GM18873 (cell line): ENCODE results near the gene SPATA4.

Source experiments
- ATAC-seq: cut with Tn5 transposase; IDR thresholded peaks from one replicate; pipeline ENCODE4 v1.9.1; 2021; ENCODE audit warnings: mild to moderate bottlenecking, moderate library complexity, moderate number of reproducible peaks; ENCODE audit not compliant: unreplicated experiment, low FRiP score

The SPATA4 gene

DNA sequence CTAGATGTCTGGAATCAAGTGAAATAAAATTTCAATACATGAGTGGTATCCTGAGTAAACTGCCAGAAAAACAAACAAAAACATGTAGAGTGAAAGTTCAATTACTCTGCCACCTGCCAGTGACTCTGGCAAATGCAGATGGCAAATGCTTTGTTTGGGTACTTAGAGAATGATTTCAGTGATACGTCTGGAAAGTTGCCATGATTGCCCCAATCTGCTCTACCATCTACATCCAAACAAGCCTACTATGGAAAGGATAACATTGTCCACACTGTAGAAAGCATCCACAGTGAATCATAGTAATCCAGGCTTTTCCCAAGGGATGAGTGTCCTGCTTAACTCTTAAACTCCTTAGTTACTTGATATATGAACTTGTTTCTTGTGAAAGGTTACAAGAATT lies 3.4 kb downstream of the SPATA4 start:
- ATAC-seq, result no peak

DNA sequence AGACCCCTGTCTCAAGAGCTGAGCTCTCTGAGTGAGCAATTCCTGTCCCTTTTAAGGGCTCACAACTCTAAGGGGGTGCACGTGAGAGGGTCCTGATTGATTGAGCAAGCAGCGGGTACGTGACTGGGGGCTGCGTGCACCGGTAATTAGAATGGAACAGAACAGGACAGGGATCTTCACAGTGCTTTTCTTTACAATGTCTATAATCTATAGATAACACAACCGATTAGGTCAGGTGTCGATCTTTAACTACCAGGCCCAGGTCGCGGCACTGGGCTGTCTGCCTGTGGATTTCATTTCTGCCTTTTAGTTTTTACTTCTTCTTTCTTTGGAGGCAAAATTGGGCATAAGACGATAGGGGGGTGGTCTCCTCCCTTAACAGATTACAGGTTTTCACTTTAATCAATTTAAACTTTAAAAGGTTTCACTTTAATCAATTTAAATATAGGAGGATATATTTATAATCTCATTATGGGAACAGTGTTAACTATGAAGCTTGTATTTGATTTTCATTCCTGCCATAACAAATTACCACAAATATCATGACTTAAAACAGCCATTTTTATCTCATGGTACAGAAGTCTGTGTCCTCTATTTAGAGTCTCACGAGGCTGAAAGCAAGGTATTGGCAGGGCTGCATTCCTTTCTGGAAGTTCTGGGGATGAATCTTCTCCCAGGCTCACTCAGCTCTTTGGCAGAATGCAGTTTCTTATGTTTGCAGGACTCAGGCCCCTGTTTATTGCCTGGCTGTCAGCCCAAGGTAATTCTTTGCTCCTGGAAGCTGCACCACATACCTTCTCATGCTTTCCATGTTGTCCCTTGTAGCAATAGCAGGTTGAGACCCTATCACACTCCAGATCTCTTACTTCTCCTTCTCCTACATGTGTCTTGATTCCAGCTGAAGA lies 5.2 kb downstream of the SPATA4 start:
- no peak for ATAC-seq

DNA sequence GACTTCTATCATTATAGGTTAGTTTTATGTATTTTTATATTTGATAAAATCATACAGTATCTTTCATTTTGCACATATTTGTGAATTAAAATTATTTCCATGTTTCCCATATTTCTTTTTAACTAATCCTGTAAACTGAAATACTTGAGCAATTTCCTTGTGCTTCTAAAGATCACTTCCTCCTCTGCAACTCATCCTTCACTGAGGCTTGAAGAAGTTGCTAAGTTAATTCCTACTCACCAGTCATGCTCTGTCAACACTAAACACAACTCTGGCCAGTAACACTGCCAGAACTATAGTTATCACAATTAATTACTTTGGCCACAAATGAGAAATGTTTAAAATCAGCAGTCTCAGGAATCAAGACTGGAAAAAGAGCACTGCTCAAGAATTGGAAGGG lies 6.7 kb downstream of the SPATA4 start:
- ATAC-seq, result no peak

DNA sequence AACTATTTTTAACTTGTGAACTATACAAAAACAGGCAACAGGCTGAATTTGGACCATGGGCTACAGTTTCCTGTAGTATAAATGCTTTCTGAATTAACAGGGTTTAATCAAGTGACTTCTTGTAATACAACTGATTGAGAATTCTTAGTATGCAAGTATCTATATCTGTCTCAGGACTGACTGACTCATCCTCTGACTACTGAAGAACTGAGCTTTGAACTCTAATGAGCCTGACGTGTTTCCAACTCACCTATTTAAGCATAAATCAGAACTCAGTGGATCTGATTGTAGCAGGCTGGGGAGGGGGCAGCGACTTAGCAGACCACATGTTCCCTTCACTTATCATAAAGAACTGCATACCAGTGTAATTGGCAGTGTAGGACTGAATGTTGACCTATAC lies 7.8 kb downstream of the SPATA4 start:
- no peak for ATAC-seq

DNA sequence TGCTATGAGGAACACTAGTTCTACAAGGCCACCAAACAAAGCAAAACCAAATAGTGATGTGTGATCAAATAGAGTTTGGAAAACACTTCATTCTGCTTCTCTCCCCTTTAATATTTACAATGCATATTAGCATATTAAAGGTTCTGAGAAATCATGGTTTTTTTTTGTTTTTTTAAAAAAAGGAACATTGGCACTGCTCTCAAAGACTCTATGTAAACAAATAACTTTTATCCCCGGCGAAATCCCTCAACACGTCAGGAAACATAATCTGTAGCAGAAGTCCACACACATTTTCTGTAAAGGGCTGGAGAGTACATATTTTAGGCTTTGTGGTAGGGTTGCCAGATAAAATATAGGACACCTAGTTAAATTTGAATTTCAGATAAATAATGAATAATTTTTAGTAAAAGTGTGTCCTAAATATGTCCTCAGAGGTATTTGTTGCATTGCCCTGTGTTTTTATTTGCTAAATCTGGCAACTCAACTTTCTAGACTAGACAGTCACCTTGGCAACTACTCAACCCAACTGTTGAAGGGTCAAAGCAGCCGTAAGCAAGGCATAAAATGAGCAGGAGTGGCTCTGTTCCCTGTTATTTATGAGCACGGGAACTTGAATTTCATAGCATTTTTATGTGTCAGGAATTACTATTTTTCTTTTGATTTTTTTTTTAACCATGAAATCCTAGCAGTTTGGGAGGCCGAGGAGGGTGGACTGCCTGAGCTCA lies 8.6 kb downstream of the SPATA4 start:
- no peak for ATAC-seq

DNA sequence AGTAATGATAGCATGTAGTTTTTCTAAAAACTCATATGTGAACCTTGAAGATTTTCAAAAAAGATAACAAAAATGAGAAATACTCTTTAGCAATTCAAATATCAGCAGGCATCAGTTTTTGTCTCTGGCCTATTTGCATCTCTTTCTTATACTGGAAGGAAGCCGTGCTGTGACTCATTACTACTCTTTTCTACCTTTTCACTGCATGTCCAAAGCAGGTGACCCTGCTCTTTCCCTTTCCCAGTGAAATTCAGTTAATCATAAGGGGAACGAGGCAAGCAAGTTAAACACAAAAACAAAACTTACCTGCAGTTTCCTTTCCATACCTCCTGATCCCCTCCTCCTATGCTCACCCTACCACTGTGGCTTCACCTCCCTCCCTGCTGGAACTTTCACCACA lies 9.3 kb downstream of the SPATA4 start:
- ATAC-seq, result no peak

DNA sequence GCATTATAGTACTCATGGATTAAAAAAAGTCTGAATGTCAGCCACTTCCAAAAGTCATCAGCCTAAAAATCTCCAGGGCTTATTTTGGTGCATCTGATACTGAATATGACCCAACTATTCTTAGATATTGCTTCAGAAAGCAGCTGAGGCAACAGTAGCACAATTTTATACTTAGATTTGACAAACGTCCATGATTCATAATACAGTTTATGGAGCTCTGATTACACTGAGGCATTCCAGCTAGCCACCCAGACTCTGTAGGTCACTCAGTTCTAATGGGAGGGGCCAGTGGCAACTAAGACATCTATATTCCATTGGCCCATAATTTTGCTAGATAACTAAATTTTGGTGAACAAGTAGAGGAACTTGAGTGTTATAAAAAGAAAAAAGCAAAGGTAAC lies 10.3 kb downstream of the SPATA4 start:
- ATAC-seq, result no peak

DNA sequence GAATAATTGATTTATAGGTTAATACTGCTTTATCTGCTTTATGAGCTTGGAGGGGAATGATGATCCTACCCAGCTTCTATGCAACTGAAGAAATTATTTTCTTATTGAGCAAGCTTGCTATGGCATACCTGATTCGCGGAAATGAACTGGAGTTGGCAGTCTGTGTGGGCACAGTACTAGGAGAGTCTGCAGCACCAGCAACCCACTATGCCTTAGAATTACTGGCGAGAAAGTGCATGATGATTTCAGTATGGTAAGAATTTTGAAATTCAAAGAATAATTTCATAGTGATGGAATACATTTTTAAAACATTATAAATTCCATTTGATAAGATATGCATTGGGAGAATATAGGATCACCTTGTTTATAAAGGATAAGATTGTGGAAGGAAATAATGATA lies 32.3 kb downstream of the SPATA4 start:
- ATAC-seq, result no peak

DNA sequence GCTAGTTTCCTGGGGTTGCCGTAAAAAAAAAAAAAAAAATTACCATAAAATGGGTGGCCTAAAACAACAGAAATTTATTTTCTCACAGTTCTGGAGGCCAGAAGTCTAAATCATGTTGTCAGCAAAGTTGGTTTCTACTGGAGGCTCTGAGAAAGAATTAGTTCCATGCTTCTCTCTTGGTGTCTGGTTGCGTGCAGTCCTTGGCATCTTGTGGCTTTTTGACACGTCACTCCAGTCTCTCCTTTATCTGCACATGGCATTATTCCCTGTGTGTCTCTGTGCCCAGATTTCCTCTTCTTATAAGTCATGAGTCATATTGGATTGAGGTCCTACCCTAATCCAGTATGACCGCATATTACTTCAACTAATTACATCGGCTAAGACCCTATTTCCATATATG lies 38.7 kb downstream of the SPATA4 start:
- ATAC-seq, result no peak

DNA sequence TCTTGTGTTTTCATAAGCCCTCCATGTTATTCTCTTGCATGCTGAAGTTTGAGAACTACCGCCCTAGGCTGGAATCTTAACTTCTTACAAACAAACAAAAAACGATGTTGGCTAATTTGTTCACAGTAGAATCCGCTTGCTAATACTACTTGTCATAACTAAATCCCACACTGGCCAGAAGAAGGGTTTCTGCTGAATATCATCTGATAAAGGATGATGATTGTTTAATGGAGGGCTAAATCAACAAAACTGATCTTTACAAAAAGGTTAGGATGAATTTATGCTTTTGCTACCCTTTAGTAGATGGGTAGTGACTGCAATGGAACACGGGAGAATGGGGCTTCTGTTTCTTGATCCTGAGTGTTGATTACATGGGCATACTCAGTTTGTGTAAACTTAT lies 42.3 kb downstream of the SPATA4 start:
- ATAC-seq, result no peak

DNA sequence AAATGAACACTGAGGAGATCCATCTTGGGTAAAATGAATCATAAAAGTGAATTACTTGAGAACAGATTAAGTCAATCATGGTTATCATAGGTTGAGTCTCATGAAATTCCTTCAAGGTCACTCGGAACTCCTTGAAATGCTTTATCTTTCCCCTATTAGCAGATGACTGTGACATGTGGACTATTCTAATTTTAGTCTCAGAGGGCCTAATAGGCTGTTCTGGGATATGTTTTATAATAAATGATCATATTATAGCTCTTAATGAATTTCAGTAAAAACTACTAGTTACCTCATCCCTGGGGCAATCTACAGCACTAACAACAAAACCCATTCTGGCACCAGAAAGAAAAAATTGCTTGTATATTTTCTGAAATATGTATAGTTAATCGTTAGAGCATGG lies 44.7 kb downstream of the SPATA4 start:
- no peak for ATAC-seq

DNA sequence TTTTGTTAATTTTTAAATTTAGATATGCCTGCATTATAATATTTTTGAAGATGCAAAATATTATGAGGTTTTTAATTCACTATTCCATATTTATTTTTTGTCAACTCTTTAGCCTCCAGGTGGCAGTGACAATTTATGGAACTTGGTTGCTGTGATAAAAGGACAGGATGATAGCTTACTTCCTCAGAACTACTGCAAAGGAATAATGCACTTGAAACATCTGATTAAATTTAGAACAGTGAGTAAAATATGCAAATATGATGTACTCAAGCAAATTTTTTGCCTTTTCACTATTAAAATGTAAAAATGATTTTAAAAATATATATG lies 45.1 kb downstream of the SPATA4 start:
- ATAC-seq, result no peak

DNA sequence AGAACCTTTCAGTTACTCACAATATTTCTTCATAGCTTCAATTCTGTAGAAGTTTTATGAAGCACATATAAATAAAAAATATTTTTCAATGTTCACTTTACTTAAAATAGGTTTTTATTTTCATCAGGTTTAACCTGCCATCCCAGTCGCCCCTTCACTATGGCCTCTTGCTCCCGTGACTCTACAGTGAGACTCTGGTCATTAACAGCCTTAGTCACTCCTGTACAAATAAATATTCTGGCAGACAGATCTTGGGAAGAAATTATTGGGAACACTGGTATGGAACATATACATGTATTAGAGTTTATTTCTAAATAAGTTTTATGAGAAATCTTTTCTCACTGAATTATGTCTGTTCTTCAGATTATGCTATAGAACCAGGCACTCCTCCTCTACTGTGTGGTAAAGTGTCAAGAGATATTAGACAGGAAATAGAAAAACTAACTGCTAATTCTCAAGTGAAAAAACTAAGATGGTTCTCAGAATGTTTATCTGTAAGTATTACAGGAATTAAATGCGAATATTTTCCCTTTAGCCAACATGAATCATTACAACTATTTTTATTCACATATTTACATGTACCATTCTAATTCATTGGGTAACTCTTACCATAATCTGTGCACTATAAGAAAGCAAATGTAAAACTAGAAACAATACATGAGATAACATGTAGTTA lies 45.6 kb downstream of the SPATA4 start:
- ATAC-seq, result no peak

DNA sequence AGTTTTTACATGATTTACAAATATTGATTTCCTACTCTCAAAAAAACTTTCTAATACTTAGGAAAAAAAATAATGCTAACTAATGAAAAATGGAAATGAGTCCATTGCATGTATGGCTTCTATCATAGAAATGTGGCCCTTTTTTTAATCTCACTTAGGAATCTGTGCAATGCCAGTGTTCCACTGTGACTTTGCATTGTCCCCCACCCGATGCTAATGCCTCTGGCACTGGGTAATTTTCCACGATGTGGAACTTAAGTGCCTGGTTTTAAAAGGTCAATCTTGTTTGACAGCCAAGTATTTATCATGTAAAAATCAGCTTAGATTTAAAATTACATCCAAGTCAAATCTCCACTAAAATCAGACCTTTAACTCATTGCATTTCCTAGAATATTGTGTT lies 53.1 kb downstream of the SPATA4 start:
- no peak for ATAC-seq

DNA sequence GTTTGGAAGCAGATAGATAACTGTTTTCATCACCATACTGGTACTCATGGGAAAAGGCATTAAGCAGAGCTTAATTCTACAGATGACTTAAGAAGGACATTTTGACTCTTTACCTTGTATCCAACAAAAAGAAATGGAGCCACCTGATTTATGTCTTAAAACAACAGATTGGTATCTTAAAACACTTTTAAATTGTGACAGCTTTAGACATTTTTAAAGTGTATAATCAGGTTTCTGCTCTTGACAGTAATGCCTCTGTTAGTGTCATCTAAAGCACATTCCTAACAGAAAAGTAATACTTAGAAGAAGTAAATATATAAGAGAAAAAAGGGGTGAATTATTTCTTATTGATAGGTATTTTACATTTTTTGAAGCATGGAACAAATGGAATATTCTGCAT lies 55.9 kb downstream of the SPATA4 start:
- no peak for ATAC-seq

DNA sequence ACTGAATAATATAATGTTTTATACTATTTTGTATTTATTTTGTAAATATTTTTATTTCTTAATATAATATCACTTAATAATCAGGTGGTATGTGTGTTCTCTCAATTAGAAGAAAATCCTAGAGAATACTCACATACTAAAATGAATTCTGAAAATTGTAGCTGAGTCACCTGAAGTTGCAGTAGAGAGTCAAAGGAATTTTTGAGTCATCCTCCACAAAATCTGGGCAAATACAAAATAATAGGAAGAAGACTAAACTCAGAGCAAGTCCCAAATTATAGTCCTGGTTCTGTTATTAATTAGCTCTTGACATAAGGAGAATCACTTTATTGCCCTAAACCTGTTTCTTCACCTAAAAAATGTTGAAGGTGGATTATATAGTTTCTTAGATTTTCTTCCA lies 57.8 kb downstream of the SPATA4 start:
- ATAC-seq, result no peak

DNA sequence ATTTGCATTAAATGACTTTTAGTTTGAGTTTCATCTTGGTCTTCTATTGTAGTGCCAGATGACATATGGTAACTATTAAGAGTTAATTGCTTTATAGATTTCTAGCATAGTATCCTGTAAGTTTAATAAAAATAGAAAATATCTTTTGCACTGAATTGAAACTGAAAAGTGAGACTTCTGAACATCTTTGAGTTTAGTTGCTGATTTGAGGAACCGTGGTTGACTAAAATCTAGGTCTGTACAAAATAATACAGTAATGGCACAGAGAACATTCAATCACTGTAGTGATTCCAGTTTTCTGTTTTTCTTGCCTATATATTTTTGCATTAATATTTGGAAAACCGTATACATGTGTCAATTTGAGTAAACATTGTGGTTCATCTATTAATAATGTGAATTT lies 60.7 kb downstream of the SPATA4 start:
- no peak for ATAC-seq
